ENCODE results near the gene EGFLAM.

The EGFLAM gene

DNA sequence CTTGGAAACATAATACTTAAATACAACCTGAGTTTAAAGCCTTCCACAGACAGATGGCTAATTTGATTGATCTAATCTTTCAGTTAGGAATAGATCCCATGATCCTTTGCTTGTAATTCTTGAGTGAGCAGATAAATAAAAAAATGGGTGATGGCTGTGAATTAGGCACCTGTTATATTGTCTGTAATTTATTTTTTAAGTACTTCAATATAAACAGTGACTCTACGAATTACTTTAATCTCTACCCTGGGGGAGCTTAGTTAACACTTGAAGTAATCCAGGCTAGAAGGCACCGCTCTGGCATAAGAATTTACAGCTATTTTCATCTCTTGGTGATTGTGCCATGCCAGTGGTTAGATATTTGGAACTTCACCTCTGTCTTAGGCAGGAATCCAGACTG is 9.0 kb downstream of the EGFLAM start:
- no peak for DNase-seq

DNA sequence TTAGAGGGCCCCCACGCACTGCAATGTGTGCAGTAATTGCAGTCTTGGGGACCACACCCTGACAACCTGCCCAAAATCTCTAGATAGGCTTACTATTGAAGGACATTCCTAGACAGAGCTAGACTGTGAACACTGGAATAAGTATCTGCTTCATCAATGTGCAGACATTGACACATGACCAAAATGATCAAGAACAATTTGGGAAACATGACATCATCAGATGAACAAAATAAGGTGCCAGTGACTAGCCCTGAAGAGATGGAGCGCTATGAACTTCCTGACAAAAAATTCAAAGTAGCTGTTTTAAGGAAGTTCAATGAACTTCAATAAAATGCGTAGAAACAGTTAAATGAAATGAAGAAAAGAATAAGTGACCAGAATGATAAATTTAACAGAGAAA is 15.3 kb downstream of the EGFLAM start:
- no peak for DNase-seq

DNA sequence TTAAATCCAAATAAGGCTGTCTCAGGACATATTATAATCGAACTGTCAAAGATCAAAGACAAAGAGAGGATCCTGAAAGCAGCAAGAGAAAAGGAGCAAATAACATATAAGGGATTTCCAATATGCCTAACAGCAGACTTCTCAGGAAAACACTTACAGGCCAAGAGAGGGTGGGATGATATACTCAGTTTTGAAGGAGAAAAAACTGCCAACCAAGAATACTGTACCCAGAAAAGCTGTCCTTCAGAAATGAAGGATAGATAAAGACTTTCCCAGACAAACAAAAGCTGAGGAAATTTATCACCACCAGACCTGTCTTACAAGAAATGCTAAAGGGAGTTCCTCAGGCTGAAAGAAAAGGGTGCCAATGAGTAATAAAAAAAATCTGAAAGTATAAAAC is 16.0 kb downstream of the EGFLAM start:
- no peak for DNase-seq

DNA sequence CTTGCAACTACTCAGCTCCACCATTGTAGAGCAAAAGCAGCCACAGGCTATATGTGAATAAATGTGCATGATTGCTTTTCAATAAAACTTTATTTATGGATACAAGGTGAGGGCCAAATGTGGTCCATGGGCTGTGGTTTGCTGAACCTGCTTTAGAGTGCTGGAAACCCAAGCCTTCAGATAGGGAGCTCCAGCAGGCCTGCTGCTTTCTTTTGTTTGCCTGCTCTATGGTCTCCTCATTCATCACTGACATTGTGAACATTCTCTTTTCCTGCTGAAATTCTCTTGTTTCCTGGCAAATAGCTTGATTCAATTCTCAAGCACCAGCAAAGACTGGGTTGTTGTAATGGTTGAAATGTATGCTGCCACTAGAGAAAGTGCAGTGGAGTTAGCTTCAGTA is 26.0 kb downstream of the EGFLAM start:
- DNase-seq, result no peak

DNA sequence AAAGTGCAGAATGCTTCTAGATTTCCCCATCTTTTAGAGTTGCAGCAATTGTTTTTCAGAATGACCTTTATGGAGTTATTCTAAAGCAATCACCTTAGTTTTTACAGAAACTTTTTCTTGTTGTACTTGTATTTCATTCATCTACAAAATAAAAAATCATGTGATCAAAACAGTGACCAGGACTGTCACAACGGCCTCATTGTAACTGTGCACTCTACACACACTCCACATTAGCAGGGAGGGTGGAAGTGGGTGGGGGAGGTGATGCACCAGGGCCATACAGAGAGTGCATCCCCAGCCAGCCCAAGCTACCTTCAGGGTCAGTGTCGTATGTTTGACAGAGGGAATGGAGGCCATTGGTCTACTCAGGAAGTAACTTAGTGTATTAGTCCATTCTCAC is 26.9 kb downstream of the EGFLAM start:
- DNase-seq, result no peak

DNA sequence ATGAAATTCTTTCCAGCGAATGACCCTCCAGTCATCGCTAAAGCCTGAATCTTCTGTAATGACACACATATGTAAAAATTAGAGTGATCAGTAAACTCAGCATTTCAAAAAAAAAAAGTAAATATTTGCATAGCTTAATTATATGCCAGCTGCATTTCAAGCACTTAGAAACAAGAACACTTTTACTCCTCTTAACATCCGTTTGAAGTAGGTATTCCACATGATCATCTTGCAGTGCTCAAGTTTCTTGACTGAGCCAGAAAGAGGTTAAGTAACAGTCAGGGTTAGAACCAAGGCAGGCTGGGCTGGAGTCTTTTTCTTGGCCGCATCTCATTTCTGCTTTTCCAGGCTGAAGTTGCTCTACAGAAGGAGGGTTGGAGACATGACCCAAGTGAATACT is 27.6 kb downstream of the EGFLAM start:
- no peak for DNase-seq

DNA sequence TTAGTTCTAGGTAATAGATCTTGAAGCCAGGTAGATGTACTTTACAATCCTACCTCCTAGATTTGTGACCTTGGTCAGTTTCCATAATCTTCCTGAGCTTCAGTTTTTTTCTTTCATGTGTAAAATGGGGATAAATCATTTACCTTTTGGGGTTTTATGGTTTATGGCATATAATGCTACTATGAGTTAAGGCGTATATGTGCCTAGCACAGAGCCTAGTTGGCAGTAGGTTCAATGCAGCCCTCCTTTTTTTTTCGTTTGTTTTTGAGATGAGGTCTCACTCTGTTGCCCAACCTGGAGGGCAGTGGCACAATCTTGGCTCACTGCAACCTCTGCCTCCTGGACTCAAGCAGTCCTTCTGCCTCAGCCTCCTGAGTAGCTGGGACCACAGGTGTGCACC is 28.8 kb downstream of the EGFLAM start:
- no peak for DNase-seq

DNA sequence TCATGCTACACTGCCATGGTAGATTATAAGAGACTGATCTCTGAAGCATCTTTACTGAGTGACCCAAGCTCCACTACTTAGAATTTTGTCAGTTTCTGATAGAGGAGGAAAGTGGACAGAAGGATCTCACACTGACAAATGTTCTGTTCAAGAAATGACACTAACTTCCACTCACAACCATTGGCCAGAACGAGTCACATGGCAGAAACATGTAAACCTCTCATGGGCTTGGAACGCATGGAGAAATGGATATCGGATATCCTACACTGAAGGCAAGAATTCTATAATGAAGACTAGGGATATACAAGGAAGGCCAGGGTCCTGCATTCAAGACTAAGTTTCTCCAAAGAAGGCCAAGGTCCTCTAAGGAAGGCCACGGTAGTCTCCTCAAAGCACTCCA is 31.1 kb downstream of the EGFLAM start:
- no peak for DNase-seq

DNA sequence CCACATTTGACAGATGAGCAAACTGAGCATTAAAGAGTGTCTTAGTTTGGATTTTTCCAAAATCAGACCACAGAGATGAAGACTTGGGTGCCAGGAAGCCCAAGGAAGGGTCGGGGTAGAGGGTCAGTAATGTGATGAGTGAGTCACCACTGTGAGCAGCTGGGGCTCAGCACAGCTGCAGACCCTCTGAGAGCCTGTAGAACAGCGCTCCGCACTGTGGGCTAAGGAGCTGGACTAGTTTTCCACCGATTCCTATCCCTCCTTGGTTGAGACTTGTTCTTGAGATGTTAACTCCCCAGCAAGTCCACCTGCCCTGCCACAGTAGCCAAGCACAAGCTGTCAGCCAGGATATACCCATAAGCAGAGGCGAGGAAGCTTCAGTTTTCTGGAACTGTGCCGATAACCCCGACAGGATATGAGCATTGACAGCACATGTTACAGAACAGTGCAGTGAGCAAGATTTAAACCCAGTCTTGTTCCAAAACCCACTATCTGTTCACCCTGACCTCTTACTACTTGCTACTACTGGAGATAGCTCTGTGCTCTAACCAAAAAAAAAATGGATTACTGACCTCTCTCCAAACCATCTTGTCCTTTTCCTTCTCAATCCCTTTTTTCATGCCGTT is 31.8 kb downstream of the EGFLAM start:
- no peak for DNase-seq

DNA sequence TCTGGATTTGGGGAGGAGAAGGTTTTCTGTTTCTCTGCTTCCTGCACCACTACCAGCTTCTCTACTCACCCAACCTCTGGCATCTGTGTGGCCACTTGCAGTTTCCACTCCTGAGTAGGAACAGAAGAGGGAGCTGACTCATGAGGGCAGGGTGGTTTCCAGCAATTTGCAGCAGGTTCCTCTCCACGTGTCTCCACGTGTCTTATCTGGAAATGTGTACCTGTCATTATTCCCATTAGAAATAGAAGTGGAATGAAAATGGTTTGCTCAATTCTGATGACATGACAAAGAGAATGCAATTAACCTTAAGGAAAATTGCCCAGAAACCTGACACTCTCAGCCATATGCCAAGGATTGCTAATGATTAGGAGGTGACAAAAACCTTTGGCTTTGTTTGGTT is 33.0 kb downstream of the EGFLAM start:
- no peak for DNase-seq

DNA sequence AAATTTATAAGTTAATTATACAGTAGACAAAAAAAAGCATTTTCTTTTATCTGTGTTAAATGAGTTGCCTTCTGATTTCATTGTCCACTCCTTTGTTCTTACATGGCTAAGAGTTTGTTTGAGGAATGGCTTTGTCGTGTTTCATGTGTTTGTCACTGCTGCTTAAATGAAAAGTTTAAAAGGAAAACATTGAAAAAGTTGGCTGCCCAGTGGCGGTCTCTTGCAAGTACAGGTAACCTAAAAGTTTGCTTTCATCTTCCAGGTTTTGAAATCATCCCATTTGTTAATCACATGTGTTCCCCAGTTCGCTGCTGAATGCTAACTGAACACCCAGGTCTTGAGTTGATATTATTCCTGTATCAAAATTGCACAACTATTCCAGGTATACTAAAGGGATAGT is 33.9 kb downstream of the EGFLAM start:
- no peak for DNase-seq

DNA sequence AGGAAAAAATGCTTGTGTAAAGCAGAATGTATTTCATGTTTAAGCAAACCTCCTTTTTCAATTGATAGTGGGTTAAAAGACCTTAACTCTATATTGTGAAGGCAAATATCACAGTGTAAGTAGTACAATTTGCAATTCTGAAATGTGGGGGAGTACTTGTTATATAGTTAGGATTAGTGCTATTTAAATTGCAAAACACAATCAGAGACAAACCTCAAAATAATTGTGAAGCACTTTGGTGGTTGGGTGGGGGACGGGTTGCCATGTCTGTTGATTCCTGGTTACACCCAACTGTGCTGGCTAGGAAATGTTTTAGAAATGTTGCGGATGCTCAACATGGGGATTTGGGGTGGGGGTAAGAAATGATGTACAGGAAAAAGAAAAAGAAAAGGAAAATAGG is 37.4 kb downstream of the EGFLAM start:
- no peak for DNase-seq

DNA sequence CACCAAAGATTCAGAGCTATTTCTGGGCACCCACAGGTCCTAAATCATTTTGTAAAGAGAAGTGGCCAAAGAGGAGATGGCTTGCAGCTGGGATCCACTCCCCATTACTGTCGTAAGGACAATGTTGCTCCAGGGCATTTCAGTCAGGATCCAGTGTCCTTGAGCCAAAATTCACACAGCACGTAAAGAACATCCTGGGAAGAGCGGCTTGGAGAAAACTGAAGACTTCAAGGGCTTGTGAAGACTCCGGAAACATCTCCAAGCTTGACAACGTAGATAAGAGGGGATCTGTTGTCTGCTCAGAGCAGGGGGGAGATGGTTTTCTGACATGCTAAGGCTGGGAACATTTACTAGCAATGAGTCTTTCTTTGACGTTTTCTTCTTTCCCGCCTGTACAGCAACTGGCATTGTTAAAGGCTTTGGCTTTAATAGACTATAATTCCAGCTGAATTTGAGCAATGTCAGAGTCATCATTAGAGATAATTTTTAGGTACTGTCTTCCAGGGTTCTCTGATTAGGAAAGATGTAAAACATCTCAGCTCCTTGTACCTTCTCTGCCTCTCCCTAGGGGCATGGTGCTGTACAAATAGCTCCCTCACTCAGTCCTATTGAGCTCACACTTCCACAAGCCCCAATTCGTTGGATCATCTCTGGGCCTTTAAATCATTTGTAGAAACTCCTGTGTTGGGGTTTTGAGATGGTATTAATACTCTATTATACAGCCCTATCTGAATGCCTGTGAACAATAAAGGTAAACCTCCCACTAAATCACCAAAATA is 39.7 kb downstream of the EGFLAM start:
- no peak for DNase-seq

DNA sequence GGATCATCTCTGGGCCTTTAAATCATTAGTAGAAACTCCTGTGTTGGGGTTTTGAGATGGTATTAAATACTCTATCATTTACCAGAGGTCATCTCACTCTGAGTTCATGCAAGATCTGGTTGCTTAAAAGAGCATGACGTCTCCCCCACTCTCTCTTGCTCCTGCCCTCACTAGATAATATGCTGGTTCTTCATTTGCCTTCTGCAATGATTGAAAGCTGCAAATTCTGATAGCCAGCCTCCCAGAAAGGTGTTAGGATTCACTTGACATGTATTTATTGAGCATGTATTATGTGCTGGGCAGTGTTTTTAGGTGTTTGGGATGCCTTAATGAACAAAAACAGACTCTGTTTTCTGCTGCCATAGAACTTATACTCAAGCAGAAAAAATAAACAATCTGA is 41.2 kb downstream of the EGFLAM start:
- no peak for DNase-seq

DNA sequence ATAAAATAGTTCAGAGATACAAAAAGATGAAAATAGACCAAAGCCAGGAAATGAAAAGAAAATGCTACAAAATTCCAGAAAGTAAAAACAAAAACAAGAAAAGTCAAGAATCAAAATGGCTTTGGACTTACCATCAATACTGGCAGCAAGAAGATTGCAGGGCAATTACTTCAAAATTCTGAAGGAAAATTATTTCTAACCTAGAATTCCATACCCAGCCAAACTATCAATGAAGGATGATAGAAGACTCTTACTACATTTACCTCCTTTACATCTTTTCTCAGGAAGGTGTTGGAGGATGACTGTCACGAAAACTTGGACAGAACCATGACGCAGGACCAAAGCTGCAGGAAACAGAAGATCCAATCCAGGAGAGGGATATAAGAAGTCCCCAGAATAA is 46.8 kb downstream of the EGFLAM start:
- no peak for DNase-seq

DNA sequence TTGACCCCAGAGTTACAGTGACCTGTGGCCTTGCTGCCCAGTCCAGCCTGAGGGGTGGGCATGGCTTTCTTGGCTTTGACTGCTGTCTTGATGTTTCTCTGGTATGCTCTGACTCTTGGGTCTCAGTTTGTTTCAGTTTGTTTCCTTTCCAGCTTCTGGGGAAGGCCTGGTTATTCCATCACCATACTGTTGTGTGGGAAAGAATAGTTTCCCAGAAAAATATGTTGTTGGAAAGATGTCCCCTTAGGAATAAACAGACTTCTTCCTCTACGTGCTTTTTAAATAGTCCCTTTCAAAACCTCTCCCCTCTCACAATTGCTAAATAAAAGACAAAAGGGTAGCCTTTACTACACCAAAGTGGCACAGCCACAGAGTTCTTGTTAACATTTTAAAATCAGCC is 49.5 kb downstream of the EGFLAM start:
- no peak for DNase-seq

DNA sequence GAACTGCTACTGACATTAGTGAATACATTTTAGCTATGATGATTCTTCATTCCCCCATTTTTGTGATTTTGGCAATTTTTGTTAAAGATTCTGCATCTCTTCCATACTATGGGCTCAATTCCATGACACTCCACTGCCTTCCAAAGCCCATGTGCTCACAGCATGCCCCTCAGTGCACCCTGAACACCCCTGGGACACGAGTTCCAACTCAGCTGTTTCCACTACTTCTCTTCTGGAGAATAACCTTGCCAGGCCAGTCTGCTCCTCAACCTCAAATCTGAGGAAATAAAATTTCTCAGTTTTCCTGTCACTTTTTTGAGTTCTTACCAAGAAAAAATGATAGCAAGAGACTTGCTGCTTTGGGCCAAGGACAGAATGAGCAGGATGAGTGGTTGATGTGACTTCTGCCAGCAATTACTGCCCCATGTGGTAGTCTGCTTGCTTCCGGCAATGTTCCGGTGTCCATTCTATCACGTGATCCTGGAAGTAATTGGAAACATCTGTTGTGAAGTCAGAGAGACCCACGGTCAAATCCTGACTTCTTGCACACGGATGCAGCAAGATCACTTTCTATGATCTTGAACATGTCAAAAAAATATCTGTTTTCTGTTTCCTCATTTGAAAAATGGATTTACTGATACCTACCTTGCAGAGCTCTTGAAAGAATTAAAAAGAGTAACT is 58.3 kb downstream of the EGFLAM start:
- no peak for DNase-seq

DNA sequence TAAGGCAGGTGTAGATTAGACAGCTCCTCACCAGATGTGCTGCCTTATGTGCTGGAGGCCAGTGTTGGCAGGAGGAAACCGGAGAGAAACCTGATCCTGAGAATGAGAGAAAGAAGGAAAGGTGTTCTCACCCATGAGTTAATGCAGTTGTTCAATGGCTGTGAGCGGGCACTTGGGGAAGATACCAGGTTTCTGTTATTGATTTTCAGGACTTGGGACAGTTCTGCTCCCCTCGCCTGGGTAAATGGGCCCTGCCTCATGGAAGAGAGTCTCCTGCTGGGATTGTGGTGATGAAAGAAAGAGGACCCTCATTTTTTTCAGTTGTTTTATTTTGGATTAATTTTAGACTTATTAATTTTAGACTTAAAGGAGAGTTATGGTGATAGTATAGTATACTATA is 59.5 kb downstream of the EGFLAM start:
- no peak for DNase-seq

DNA sequence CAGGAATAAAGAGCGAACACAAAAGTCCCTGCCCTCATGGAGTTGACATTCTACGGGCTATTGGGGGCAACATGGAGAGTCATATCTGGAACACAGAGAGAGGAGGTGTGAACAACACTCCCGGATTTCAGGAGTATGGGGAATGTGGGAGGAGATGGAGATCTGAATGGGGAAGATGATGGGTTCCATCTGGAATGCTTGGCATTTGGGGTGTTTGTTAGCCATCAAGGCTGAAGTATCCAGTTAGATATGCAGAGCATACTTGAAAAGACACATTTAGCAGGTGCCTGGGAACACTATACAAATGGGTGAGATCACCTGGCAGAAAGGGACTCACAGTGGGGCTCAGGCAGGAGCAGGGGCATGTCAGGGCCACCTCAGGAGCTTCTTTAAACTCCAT is 61.1 kb downstream of the EGFLAM start:
- no peak for DNase-seq

DNA sequence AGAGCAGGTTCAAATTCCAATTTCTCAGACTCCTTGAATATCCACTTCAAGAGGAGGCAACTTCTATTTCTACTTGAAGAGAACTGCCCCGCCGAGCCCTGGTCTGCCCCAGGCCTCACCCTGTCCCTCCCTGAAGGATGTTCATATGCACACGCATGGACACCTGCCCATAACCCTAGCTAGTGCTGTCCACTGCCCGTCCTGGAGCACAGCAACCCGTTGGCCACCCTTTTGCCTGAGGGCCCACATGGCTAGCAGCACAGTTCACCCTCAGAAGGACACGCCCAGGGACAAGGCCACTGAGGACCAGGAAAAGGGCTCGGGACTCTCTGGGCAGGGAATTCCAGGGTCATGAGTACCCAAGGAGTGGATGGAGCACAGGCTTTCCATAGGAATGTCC is 63.6 kb downstream of the EGFLAM start:
- DNase-seq, result no peak

DNA sequence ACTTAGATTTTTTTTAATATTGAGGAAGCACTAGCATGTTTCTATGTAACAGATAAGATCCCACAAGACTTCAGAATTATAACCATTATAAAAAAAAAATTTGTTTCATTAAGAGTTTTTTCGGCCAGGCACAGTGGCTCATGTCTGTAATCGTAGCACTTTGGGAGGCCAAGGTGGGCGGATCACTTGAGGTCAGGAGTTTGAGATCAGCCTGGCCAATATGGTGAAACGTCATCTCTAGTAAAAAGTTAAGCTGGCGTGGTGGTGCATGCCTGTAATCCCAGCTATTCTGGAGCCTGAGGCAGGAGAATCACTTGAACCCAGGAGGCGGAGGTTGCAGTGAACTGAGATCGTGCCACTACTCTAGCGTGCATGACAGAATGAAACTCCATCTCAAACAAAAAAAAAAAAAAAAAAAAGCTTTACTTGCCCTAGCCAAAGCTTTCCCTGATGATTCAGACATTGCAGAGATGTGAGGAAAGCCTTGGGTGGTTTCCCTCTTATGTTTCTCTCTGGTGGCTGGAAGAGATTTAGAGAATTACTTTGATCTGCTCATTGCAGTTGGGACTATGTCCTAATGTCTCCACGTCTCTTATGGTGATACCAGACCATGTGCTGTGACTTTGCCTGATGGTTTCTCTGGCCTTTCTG is 65.4 kb downstream of the EGFLAM start:
- DNase-seq, result no peak

DNA sequence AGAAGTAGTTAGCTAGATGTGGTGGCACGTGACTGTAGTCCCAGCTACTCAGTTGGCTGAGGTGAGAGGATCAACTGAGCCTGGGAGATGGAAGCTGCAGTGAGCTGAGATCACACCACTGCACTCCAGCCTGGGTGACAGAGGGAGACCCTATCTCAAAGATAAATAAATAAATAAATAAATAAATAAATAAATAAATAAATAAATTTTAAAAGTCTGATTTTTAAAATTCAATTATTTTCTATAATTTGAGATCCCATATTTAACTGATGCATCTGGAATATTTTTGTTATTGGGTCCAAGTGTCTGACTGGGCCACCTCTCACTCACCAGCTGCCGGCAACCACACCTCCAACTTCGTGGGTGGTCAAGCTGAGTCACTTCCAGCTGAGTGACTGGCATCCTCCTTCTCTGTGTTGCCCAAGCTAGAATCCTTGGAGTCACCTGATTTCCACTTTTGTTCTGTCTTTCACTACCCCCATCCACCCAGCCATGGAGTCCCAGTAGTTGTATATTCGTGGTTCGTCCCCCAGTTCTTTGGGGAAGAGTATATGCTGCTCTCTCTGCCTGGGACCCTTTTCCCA is 70.9 kb downstream of the EGFLAM start:
- no peak for DNase-seq

DNA sequence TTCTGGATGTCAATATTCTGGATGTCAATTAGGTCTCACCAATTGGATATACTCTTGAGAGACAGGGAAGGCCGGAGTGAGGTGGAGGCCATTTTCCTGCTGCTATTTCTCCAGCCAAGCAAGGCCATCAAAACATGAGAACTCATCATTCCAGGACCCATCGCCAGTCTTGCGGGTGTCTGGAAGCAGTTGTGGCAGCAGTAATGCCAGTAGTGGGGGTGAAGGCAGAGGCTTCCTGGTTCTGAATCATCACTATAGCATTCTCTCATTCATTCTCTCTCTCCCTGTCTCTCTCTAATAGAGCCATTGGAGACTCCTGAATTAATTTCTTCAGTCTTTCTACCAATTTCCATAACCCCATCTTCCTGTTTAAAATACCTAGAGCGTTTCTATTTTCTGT is 71.8 kb downstream of the EGFLAM start:
- DNase-seq, result no peak

DNA sequence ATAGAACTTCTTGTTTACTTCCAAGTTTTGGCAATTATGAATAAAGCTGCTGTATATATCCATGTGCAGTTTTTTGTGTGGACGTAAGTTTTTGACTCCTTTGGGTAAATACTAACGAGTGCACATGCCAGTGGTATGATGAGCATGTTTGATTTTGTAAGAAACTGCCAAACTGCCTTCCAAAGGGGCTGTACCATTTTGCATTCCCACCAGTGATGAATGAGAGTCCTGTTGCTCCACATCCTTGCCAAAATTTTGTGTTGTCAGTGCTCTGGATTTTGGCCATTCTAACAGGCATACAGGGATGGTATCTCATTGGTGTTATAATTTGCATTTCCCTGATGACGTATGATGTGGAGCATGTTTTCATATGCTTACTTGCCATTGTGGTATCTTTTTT is 73.5 kb downstream of the EGFLAM start:
- DNase-seq, result no peak

Measured in NCI-H510A treated with DMSO at 0.1 percent for 48 hours (cell line).